K562 (cell line): ENCODE data around the gene TLN1. TPM values are rescaled to one million over a fixed set of nuclear protein-coding genes. Genes with fewer than 3 reads are reported as not detected.
A peak's percentile ranks its signal among the peaks of the same experiment; 100 is the strongest.

Source experiments
- ATAC-seq: fragments of 200-7000 bp; cut with Tn5 transposase; 3 replicates; pipeline ENCODE4 v1.9.1; 2020; ENCODE audit warnings: moderate library complexity
- BruUV-seq: library from RNA; stranded (reverse); fragments of 400-500 nt; replicated peaks from 2 replicates; lab custom pipeline; 2021; lab: Mats Ljungman, UMichigan
- CTCF ChIA-PET: fragments of 300-600 bp; formaldehyde crosslinking; extraction: SDS; loops from one replicate; lab custom pipeline; 2021; ENCODE audit warnings: low intra/inter-chr PET ratio; lab: Yijun Ruan, JAX
- POLR2A ChIA-PET: fragments of 300-600, 350-650 bp; sonication (Branson Sonifier 250); formaldehyde crosslinking; extraction: SDS; loops from one replicate; lab custom pipeline; 2021; ENCODE audit warnings: antibody characterized with exemption, inconsistent platforms; lab: Yijun Ruan, JAX
- DNase-seq, 4 experiments: peaks; one replicate each; pipeline versions ENCODE4 v3.0.0 to v3.0.0-alpha.2; 2011 to 2018; ENCODE audit warnings: low spot score in 3 of 4, mixed read lengths in 3 of 4; ENCODE audit errors: extremely low read depth in 1 of 4
- FAIRE-seq: peaks from 2 replicates; lab custom pipeline; 2011; peaks lifted over from hg19 to GRCh38; lab: Jason Lieb, UNC
- H2AFZ ChIP-seq: 2 replicates; pipeline ENCODE4 v1.6.0; 2011; ENCODE audit warnings: low read depth, low read length, control low read depth, inconsistent platforms
- H3K27ac ChIP-seq: fragments of 200-600 bp; 3 replicates; pipeline ENCODE4 v1.8.0; 2011; ENCODE audit warnings: low read depth, mild to moderate bottlenecking, control low read depth, inconsistent platforms, low read length, moderate library complexity, mixed read lengths; ENCODE audit errors: extremely low read depth
- H3K27me3 ChIP-seq, 2 experiments: fragments of 300-600 bp in 1 of 2; 2 replicates in 1 of 2; 3 replicates in 1 of 2; pipeline versions ENCODE4 v1.6.0 to v1.8.0; 2011; ENCODE audit warnings: inconsistent platforms in 2 of 2, low read length in 2 of 2, mild to moderate bottlenecking in 1 of 2, mixed read lengths in 1 of 2, moderate library complexity in 1 of 2; ENCODE audit not compliant: control insufficient read depth in 2 of 2, insufficient read depth in 2 of 2
- H3K36me3 ChIP-seq: fragments of 300-600 bp; 3 replicates; pipeline ENCODE4 v1.8.0; 2011; ENCODE audit warnings: mild to moderate bottlenecking, low read length, inconsistent platforms; ENCODE audit not compliant: control insufficient read depth, insufficient read depth
- H3K4me1 ChIP-seq, 2 experiments: fragments of 200-600 bp in 1 of 2; replicated peaks in 1 of 2; 2 replicates in 1 of 2; 3 replicates in 1 of 2; pipeline versions ENCODE4 v1.5.1 to v1.8.0; 2011; ENCODE audit warnings: inconsistent platforms in 2 of 2, low read length in 2 of 2, mild to moderate bottlenecking in 1 of 2, mixed read lengths in 1 of 2, moderate library complexity in 1 of 2; ENCODE audit not compliant: control insufficient read depth in 2 of 2, insufficient read depth in 2 of 2
- H3K4me2 ChIP-seq: 2 replicates; pipeline ENCODE4 v1.6.1; 2011; ENCODE audit warnings: low read length, control low read depth, inconsistent platforms, mixed read lengths; ENCODE audit not compliant: insufficient read depth
- H3K4me3 ChIP-seq: fragments of 200-600 bp; sonication (generic), shearing (Covaris generic); 2 replicates; pipeline ENCODE4 v1.5.1; 2016; ENCODE audit warnings: control low read depth, inconsistent platforms
- H3K79me2 ChIP-seq: fragments of 200-600 bp; 3 replicates; pipeline ENCODE4 v1.8.0; 2011; ENCODE audit warnings: low read length, inconsistent platforms; ENCODE audit not compliant: control insufficient read depth, insufficient read depth
- H3K9ac ChIP-seq, 2 experiments: 2 replicates each; pipeline versions ENCODE4 v1.6.0 to v1.6.1; 2011; ENCODE audit warnings: low read depth in 2 of 2, low read length in 2 of 2, control low read depth in 1 of 2, inconsistent platforms in 1 of 2, mild to moderate bottlenecking in 1 of 2, mixed read lengths in 1 of 2; ENCODE audit not compliant: insufficient read depth in 1 of 2
- H3K9me1 ChIP-seq: one replicate; pipeline ENCODE4 v1.6.0; 2011; ENCODE audit warnings: inconsistent platforms, mild to moderate bottlenecking, low read length, moderate library complexity; ENCODE audit not compliant: control insufficient read depth, insufficient read depth
- H3K9me3 ChIP-seq: replicated peaks from 2 replicates; pipeline ENCODE4 v1.5.1; 2011; ENCODE audit warnings: low read depth, low read length, inconsistent platforms; ENCODE audit not compliant: control insufficient read depth, insufficient read depth
- H4K20me1 ChIP-seq: replicated peaks from 2 replicates; pipeline ENCODE4 v1.6.1; 2011; ENCODE audit warnings: low read length, inconsistent platforms, mixed read lengths; ENCODE audit not compliant: control insufficient read depth, insufficient read depth
- CSDE1 ChIP-seq, 2 experiments: fragments of 450-650 bp; IDR thresholded peaks; 2 replicates each; pipeline ENCODE4 v1.6.1; 2016; ENCODE audit warnings: mild to moderate bottlenecking in 1 of 2
- HNRNPH1 ChIP-seq: fragments of 200-400 bp; formaldehyde crosslinking; optimal IDR thresholded peaks from 2 replicates; pipeline ENCODE3; 2017; ENCODE audit warnings: low read depth, mild to moderate bottlenecking, low read length, moderate library complexity
- KDM4B ChIP-seq, 2 experiments: fragments of 450-650 bp in 1 of 2; sonication (generic) in 1 of 2; IDR thresholded peaks; 2 replicates each; pipeline ENCODE4 v1.6.1; 2016 to 2017; ENCODE audit warnings: borderline replicate concordance in 2 of 2, antibody characterized with exemption in 1 of 2, low read depth in 1 of 2, mild to moderate bottlenecking in 1 of 2
- L3MBTL2 ChIP-seq: fragments of 450-650 bp; IDR thresholded peaks from 2 replicates; pipeline ENCODE4 v1.6.1; 2016; ENCODE audit warnings: mild to moderate bottlenecking, moderate library complexity
- MAX ChIP-seq: sonication (generic); formaldehyde crosslinking; IDR thresholded peaks from 2 replicates; pipeline ENCODE4 v1.9.0; 2022; ENCODE audit warnings: mild to moderate bottlenecking, missing genetic modification reagents
- MITF ChIP-seq: IDR thresholded peaks from 2 replicates; pipeline ENCODE4 v1.6.1; 2014; ENCODE audit warnings: antibody characterized with exemption
- MYNN ChIP-seq, 2 experiments: sonication (generic); formaldehyde crosslinking in 1 of 2; IDR thresholded peaks; 2 replicates each; pipeline versions ENCODE4 v1.5.0 to v1.6.1; 2016 to 2020; ENCODE audit warnings: antibody characterized with exemption in 1 of 2, missing genetic modification reagents in 1 of 2
- POLR2G ChIP-seq: fragments of 200-400 bp; formaldehyde crosslinking; IDR thresholded peaks from 2 replicates; pipeline ENCODE4 v1.6.1; 2017; ENCODE audit warnings: low read depth, mild to moderate bottlenecking, antibody characterized with exemption, low read length, moderate library complexity
- RBM34 ChIP-seq: fragments of 200-400 bp; formaldehyde crosslinking; IDR thresholded peaks from 2 replicates; pipeline ENCODE4 v1.6.1; 2018; ENCODE audit warnings: low read length, borderline replicate concordance; ENCODE audit not compliant: insufficient read depth
- TRIM25 ChIP-seq: fragments of 450-650 bp; IDR thresholded peaks from 2 replicates; pipeline ENCODE4 v1.7.0; 2016; ENCODE audit warnings: borderline replicate concordance
- WGBS: fragments of 100-300 bp; shearing (Covaris generic); methylation state at CpG from one replicate; pipeline ENCODE4 v1.1.6; 2016; ENCODE audit warnings: low coverage, mixed read lengths; ENCODE audit not compliant: insufficient coverage; ENCODE audit errors: missing lambda C conversion rate; 5-methylcytosine and 5-hydroxymethylcytosine counted together
- in situ Hi-C: fragments of 300-500 bp; cut with MboI; formaldehyde crosslinking; loops from 4 replicates; pipeline ENCODE4 v1.15.0; 2018; ENCODE audit warnings: inconsistent platforms, mixed read lengths
- intact Hi-C: fragments of 100-400 bp; cut with micrococcal nuclease; formaldehyde crosslinking; loops from 2 replicates; pipeline ENCODE4 v1.14.2; 2022
- polyA plus RNA-seq, 8 experiments: library from polyadenylated mRNA; depleted of rRNA in 4 of 8; stranded (reverse) in 5 of 8; unstranded in 3 of 8; fragments of >200 nt; fragmentation: Nextera tagmentation in 2 of 8; fragmentation: Illumina TruSeq in 1 of 8; extraction: Ambion mirVana in 2 of 8; extraction: Trizol in 1 of 8; gene quantifications; 2 replicates each; pipeline versions ENCODE4 v1.2.1 to v1.2.3, GENCODE V29; 2011 to 2014; ENCODE audit warnings: inconsistent platforms in 1 of 8, missing spikeins in 1 of 8
- total RNA-seq, 7 experiments: library from RNA; depleted of rRNA in 6 of 7; stranded (reverse); fragments of >200 nt in 6 of 7; fragmentation: Illumina TruSeq in 2 of 7; extraction: Trizol in 2 of 7; gene quantifications; 2 replicates each; pipeline versions ENCODE4 v1.2.1 to v1.2.3, GENCODE V29; 2011 to 2021; ENCODE audit warnings: low replicate concordance in 1 of 7

The TLN1 gene
- total and polyA plus RNA-seq, 9 of the 15 experiments (the other 6 are each of a cell fraction or from before 2014, with no cell fraction given): 3.6 to 240 (median 54.8) TPM

- no peak for FAIRE-seq
- POLR2A ChIA-PET: interaction anchor here (0.6 to 1.0 kb wide), 3 partner anchors 18 to 122 kb away, joined by 3 read pairs; no protein-coding TSS in a partner anchor
- WGBS: 95% methylated on average over 7 of the region's 8 CpGs
- Histone ChIP-seq H3K27me3 (no peaks in the 10 kb centered on the region), H3K9me1 (peaks cover 8% of the 10 kb centered on the region), H3K4me3 (no peak overlapping the region), H2AFZ (no peak overlapping the region), H3K9me3 (no peaks in the 10 kb centered on the region), H3K27ac (no peak overlapping the region; the same call in 2 of the 3 replicates), H3K36me3 (peaks cover 90% of the 10 kb centered on the region), H3K79me2 (peaks cover 38% of the 10 kb centered on the region), H3K4me1 (peaks cover 14 to 28% of the 10 kb centered on the region in 2 experiments; a peak in 4 of 5 replicates), H4K20me1 (peaks cover 3% of the 10 kb centered on the region; the same call in 1 of the 2 replicates), H3K4me2 (no peak overlapping the region), H3K9ac (0 out of 4 replicates have a peak overlapping the region, but pooled peaks of 1 of the 2 experiments have one; percentile 39)
- intact Hi-C loops (no loop called here), in situ Hi-C loops (no loop called here)
- no TSS peak for BruUV-seq
- no peak for DNase-seq
- CTCF ChIA-PET: no interaction called here
- 0 out of 2 replicates have a peak, but pooled peaks have one; percentile 13 for TF ChIP-seq POLR2G
- TF ChIP-seq KDM4B (IDR thresholded peaks at IDR 0.05; ENCODE audit: borderline replicate concordance in 2 of 2, low read depth in 1 of 2): no peak
- ATAC-seq: no peak
Observed at GRCh38 chr9:35723908-35724307, 8.1 kb downstream of the TLN1 start.

- Histone ChIP-seq H3K27ac (no peak overlapping the region; the same call in 2 of the 3 replicates), H2AFZ (no peak overlapping the region), H3K9me1 (peaks cover 8% of the 10 kb centered on the region), H4K20me1 (peaks cover under 1% of the 10 kb centered on the region; the same call in 1 of the 2 replicates), H3K4me2 (no peak overlapping the region), H3K9me3 (no peaks in the 10 kb centered on the region), H3K79me2 (peaks cover 34% of the 10 kb centered on the region), H3K9ac (no peak overlapping the region), H3K4me3 (no peak overlapping the region), H3K36me3 (peaks cover 95% of the 10 kb centered on the region), H3K27me3 (no peaks in the 10 kb centered on the region), H3K4me1 (peaks cover 11 to 24% of the 10 kb centered on the region in 2 experiments; a peak in 4 of 5 replicates)
- FAIRE-seq (no peak), ATAC-seq (no peak), DNase-seq (no peak)
- in situ Hi-C loops (no loop called here), intact Hi-C loops (no loop called here)
- 100% methylated on average over 2 of the region's 2 CpGs for WGBS
- POLR2A ChIA-PET: interaction anchor here (0.6 to 2.9 kb wide), 3 partner anchors 9 to 46 kb away, joined by 3 to 10 read pairs (median 7); partner anchors contain the start of genes CREB3 and TLN1
- CTCF ChIA-PET: no interaction called here
- no TSS peak for BruUV-seq
- TF ChIP-seq MITF (no peak), MAX (CRISPR knock-in tag) (no peak), L3MBTL2 (no peak), RBM34 (no peak), CSDE1 (IDR thresholded peaks at IDR 0.05) (no peak), TRIM25 (no peak), HNRNPH1 (no peak), MYNN (IDR thresholded peaks at IDR 0.05) (no peak), MYNN (CRISPR knock-in tag; IDR thresholded peaks at IDR 0.05) (no peak)
Observed at GRCh38 chr9:35723426-35723825, 8.6 kb downstream of the TLN1 start.
